ENCODE measurements around the gene PCLO. TPM values are rescaled to one million over a fixed set of nuclear protein-coding genes. Genes with fewer than 3 reads are reported as not detected.

PCLO gene
- total RNA-seq, 1 experiment from 2014 or later: 2.3 TPM

DNA sequence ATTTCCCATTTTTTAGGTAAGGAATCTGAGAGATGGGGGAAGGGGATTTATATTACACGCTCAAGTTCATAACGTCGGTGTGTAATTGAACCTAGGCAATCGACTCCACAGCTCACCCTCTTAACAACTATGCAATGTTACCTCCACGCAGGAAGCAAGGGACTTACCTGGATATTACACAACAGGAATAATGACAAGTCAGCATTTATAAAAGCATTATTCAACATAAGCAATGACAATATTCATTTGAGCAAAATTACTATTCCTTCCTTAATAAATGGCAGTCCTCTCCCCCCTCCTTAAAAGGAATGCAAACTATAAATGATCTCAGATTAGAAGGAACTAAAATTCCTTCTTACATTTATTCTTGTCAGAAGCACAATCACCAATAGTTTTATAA, 104.0 kb downstream of the PCLO start:
- DNase-seq (ENCODE audit: unreplicated experiment): no peak
- intact Hi-C loops (cut with micrococcal nuclease): no loop called here
- Mint-ChIP-seq H3K9me3 (ENCODE audit: unreplicated experiment) (no peaks in the 10 kb centered on the region), H3K4me3 (ENCODE audit: unreplicated experiment) (no peak overlapping the region), H3K27ac (ENCODE audit: low read depth, unreplicated experiment) (no peak overlapping the region), H3K36me3 (ENCODE audit: insufficient read depth, unreplicated experiment) (no peaks in the 10 kb centered on the region), H3K27me3 (ENCODE audit: insufficient read depth, unreplicated experiment) (no peaks in the 10 kb centered on the region), H3K4me1 (ENCODE audit: insufficient read depth, unreplicated experiment) (no peaks in the 10 kb centered on the region)
- BruUV-seq (replicated peaks): no TSS peak
- ChIA-PET POLR2A (no interaction called here), CTCF (interaction anchor here (0.9 to 1.6 kb wide), 2 partner anchors 13 to 250 kb away, joined by 3 to 4 read pairs; no protein-coding TSS in a partner anchor)
- TF ChIP-seq, protein P1, sequence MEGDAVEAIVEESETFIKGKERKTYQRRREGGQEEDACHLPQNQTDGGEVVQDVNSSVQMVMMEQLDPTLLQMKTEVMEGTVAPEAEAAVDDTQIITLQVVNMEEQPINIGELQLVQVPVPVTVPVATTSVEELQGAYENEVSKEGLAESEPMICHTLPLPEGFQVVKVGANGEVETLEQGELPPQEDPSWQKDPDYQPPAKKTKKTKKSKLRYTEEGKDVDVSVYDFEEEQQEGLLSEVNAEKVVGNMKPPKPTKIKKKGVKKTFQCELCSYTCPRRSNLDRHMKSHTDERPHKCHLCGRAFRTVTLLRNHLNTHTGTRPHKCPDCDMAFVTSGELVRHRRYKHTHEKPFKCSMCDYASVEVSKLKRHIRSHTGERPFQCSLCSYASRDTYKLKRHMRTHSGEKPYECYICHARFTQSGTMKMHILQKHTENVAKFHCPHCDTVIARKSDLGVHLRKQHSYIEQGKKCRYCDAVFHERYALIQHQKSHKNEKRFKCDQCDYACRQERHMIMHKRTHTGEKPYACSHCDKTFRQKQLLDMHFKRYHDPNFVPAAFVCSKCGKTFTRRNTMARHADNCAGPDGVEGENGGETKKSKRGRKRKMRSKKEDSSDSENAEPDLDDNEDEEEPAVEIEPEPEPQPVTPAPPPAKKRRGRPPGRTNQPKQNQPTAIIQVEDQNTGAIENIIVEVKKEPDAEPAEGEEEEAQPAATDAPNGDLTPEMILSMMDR (IDR thresholded peaks at IDR 0.05; ENCODE audit: unreplicated experiment): no peak

DNA sequence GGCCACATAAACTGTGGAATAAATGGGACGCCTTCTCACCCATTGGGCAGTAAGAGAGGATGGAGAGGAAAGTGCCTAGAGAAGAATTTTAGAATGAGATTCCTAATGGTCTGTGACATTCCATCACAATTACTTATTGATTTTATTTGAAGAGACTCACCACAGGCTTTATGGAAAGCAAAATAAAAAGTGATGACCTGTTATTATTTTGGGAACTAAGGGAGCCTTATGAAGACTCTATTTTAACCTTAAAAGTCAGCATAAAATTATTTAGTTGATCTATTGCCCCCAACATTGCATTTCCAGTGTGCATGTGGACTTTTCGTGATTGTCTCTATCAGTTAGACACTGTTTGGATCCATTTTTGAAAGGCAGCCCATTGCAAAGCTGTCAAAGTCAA, 107.5 kb downstream of the PCLO start:
- H3K9me3 Mint-ChIP-seq (ENCODE audit: unreplicated experiment): no peaks in the 10 kb centered on the region
- ChIA-PET CTCF (no interaction called here), POLR2A (no interaction called here)
- no TSS peak for BruUV-seq (replicated peaks)
- peaks cover 16% of the 10 kb centered on the region for H3K27me3 Mint-ChIP-seq (ENCODE audit: insufficient read depth, unreplicated experiment)
- TF ChIP-seq, protein P1 (IDR thresholded peaks at IDR 0.05; ENCODE audit: unreplicated experiment): no peak
- H3K27ac Mint-ChIP-seq (ENCODE audit: low read depth, unreplicated experiment): no peak overlapping the region
- no peaks in the 10 kb centered on the region for H3K36me3 Mint-ChIP-seq (ENCODE audit: insufficient read depth, unreplicated experiment)
- no peak overlapping the region for H3K4me3 Mint-ChIP-seq (ENCODE audit: unreplicated experiment)
- H3K4me1 Mint-ChIP-seq (ENCODE audit: insufficient read depth, unreplicated experiment): no peaks in the 10 kb centered on the region
- intact Hi-C loops (cut with micrococcal nuclease): no loop called here
- DNase-seq (ENCODE audit: unreplicated experiment): no peak

DNA sequence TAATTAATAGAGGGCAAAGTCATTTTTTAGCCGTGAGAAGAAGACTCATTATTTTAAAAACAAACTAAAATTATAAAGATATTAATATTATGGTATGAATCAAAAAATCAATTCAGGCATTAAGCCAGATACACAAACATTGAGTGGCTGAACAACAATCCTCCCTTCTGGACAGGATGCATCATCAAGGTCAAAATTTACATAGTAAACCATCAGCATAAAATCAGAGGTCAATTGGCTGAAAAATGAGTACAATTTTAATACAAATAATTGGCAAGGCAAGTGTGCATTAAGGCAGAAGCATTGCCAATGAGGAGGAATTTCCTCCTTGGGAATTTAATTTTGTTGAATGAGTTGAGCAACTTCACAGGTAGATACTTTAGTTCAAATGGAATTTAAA, 108.2 kb downstream of the PCLO start:
- Mint-ChIP-seq H3K27ac (ENCODE audit: low read depth, unreplicated experiment) (no peak overlapping the region), H3K4me3 (ENCODE audit: unreplicated experiment) (no peak overlapping the region), H3K4me1 (ENCODE audit: insufficient read depth, unreplicated experiment) (no peaks in the 10 kb centered on the region), H3K36me3 (ENCODE audit: insufficient read depth, unreplicated experiment) (no peaks in the 10 kb centered on the region), H3K9me3 (ENCODE audit: unreplicated experiment) (no peaks in the 10 kb centered on the region), H3K27me3 (ENCODE audit: insufficient read depth, unreplicated experiment) (peaks cover 16% of the 10 kb centered on the region)
- DNase-seq (ENCODE audit: unreplicated experiment): no peak
- intact Hi-C loops (cut with micrococcal nuclease): no loop called here
- no TSS peak for BruUV-seq (replicated peaks)
- ChIA-PET CTCF (no interaction called here), POLR2A (no interaction called here)
- TF ChIP-seq, protein P1 (IDR thresholded peaks at IDR 0.05; ENCODE audit: unreplicated experiment): no peak

DNA sequence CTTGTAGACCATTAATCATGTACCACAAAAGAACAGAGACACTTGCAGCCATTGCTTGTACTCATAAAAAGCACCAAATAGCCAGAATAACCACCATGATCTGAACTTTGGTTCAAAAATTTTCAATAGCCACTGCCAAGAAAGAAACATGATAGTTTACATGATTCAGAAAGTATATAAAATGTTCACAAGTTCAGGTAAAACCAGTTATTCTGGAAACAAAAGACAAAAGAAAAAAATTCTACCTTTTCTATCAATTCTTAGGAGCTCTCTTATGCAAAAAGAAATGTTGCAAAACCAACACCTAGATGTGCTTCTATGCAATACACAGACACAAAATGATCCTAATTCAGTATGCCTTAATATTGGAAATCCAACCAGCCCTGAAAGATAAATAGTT, 108.7 kb downstream of the PCLO start:
- Mint-ChIP-seq H3K4me1 (ENCODE audit: insufficient read depth, unreplicated experiment) (no peaks in the 10 kb centered on the region), H3K4me3 (ENCODE audit: unreplicated experiment) (no peak overlapping the region), H3K36me3 (ENCODE audit: insufficient read depth, unreplicated experiment) (no peaks in the 10 kb centered on the region), H3K9me3 (ENCODE audit: unreplicated experiment) (no peaks in the 10 kb centered on the region), H3K27ac (ENCODE audit: low read depth, unreplicated experiment) (no peak overlapping the region), H3K27me3 (ENCODE audit: insufficient read depth, unreplicated experiment) (peaks cover 16% of the 10 kb centered on the region)
- intact Hi-C loops (cut with micrococcal nuclease): no loop called here
- CTCF ChIA-PET: no interaction called here
- TF ChIP-seq, protein P1 (IDR thresholded peaks at IDR 0.05; ENCODE audit: unreplicated experiment): no peak
- POLR2A ChIA-PET: no interaction called here
- no peak for DNase-seq (ENCODE audit: unreplicated experiment)
- BruUV-seq (replicated peaks): no TSS peak

All from MCF 10A (cell line).